ENCODE data around the gene TBC1D10B. TPM values are rescaled to one million over a fixed set of nuclear protein-coding genes. Genes with fewer than 3 reads are reported as not detected.
A peak's percentile ranks its signal among the peaks of the same experiment; 100 is the strongest.

The TBC1D10B gene
- total RNA-seq: 10 to 100 TPM in 3 of 6 experiments, 1 to 10 TPM in 3; 7.9 to 12.3 (median 10.6) TPM
- long read RNA-seq, partial matches to known transcripts: 0 of 2 reads
- long read RNA-seq, other reads (novel, unspliced or antisense): 2 of 2 reads

- peaks cover 0 to 29% (median 7%) of the 10 kb centered on the region in 4 donors for H3K4me1 ChIP-seq
- DNase-seq (peak; percentile 95 to 99 (median 97)), ATAC-seq (peak; percentile 79 to 92 (median 86))
- peak within 1 kb of the TSS; percentile 59 to 90 (median 79) for H3K4me3 ChIP-seq
- peak; percentile 81 for TF ChIP-seq POLR2A (IDR thresholded peaks at IDR 0.05)
- TF ChIP-seq, protein P1, sequence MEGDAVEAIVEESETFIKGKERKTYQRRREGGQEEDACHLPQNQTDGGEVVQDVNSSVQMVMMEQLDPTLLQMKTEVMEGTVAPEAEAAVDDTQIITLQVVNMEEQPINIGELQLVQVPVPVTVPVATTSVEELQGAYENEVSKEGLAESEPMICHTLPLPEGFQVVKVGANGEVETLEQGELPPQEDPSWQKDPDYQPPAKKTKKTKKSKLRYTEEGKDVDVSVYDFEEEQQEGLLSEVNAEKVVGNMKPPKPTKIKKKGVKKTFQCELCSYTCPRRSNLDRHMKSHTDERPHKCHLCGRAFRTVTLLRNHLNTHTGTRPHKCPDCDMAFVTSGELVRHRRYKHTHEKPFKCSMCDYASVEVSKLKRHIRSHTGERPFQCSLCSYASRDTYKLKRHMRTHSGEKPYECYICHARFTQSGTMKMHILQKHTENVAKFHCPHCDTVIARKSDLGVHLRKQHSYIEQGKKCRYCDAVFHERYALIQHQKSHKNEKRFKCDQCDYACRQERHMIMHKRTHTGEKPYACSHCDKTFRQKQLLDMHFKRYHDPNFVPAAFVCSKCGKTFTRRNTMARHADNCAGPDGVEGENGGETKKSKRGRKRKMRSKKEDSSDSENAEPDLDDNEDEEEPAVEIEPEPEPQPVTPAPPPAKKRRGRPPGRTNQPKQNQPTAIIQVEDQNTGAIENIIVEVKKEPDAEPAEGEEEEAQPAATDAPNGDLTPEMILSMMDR (IDR thresholded peaks at IDR 0.05): peak; percentile 13 to 43 (median 26)
- WGBS (ENCODE audit: insufficient coverage, low coverage, low lambda C conversion rate, missing lambda C conversion rate): under 1% methylated on average over 27 of the region's 40 CpGs
- H3K27me3 ChIP-seq: no peaks in the 10 kb centered on the region
- peak within 1 kb of the TSS; percentile 65 to 90 (median 87) for H3K27ac ChIP-seq
- peaks cover 0 to 5% (median under 1%) of the 10 kb centered on the region in 4 donors for H3K36me3 ChIP-seq
- intact Hi-C loops (cut with DNase I): no loop called here
- H3K9me3 ChIP-seq: no peaks in the 10 kb centered on the region
Measured at GRCh38 chr16:30370456-30371247, at the start of gene TBC1D10B. TBC1D10B (minus strand) TSS chr16:30370494; CDS start chr16:30370183, 311 bp downstream.

- DNase-seq (no peak), ATAC-seq (no peak)
- Histone ChIP-seq H3K27ac (peak overlapping the region; percentile 76 to 85 (median 80)), H3K9me3 (no peaks in the 10 kb centered on the region), H3K4me3 (peak overlapping the region; percentile 55 to 68 (median 64)), H3K36me3 (peaks cover 0 to 5% (median 0%) of the 10 kb centered on the region in 4 donors), H3K4me1 (peaks cover 0 to 13% (median 0%) of the 10 kb centered on the region in 4 donors), H3K27me3 (no peaks in the 10 kb centered on the region)
- 88% methylated on average over 15 of the region's 31 CpGs for WGBS (ENCODE audit: insufficient coverage, low coverage, low lambda C conversion rate, missing lambda C conversion rate)
- TF ChIP-seq, protein P1 (IDR thresholded peaks at IDR 0.05): no peak
- TF ChIP-seq POLR2A (IDR thresholded peaks at IDR 0.05): no peak
- intact Hi-C loops (cut with DNase I): no loop called here
Measured at GRCh38 chr16:30418350-30419181, 48.3 kb upstream of the TBC1D10B start.

DNA sequence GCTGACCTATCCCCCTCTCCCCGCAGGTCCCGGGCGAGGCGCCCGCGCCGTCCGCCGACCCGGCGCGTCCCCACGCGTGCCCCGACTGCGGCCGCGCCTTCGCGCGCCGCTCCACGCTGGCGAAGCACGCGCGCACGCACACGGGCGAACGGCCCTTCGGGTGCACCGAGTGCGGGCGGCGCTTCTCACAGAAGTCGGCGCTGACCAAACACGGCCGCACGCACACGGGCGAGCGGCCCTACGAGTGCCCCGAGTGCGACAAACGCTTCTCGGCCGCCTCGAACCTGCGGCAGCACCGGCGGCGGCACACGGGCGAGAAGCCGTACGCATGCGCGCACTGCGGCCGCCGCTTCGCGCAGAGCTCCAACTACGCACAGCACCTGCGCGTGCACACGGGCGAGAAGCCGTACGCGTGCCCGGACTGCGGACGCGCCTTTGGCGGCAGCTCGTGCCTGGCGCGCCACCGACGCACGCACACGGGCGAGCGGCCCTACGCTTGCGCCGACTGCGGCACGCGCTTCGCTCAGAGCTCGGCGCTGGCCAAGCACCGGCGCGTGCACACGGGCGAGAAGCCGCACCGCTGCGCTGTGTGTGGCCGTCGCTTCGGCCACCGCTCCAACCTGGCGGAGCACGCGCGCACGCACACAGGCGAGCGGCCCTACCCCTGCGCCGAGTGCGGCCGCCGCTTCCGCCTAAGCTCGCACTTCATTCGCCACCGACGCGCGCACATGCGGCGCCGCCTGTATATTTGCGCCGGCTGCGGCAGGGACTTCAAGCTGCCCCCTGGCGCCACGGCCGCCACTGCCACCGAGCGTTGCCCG, 47.4 kb upstream of the TBC1D10B start:
- H3K4me3 ChIP-seq: peak overlapping the region; percentile 55 to 68 (median 64)
- no peaks in the 10 kb centered on the region for H3K27me3 ChIP-seq
- ATAC-seq (peak; percentile 86 to 95 (median 92)), DNase-seq (peak; percentile 90 to 93 (median 91))
- intact Hi-C loops (cut with DNase I): no loop called here
- H3K36me3 ChIP-seq: peaks cover 0 to 6% (median 0%) of the 10 kb centered on the region in 4 donors
- peak; percentile 70 for TF ChIP-seq POLR2A (IDR thresholded peaks at IDR 0.05)
- TF ChIP-seq, protein P1 (IDR thresholded peaks at IDR 0.05): peak; percentile 22 to 39 (median 27)
- peaks cover 0 to 13% (median 0%) of the 10 kb centered on the region in 4 donors for H3K4me1 ChIP-seq
- H3K9me3 ChIP-seq: no peaks in the 10 kb centered on the region
- 0% methylated on average over 4 of the region's 140 CpGs for WGBS (ENCODE audit: insufficient coverage, low coverage, low lambda C conversion rate, missing lambda C conversion rate)
- H3K27ac ChIP-seq: peak overlapping the region; percentile 76 to 85 (median 80)

Measured in right lobe of liver (tissue), 6 donors.